Ureter (tissue), 1 donor: ENCODE data around the gene SUMF1. TPM values are rescaled to one million over a fixed set of nuclear protein-coding genes. Genes with fewer than 3 reads are reported as not detected.

Source experiments
- DNase-seq: peaks from one replicate; pipeline ENCODE4 v3.0.0-alpha.2; 2020; ENCODE audit warnings: low spot score
- total RNA-seq: library from RNA; stranded (reverse); gene quantifications from one replicate; pipeline ENCODE4 v1.2.4, GENCODE V29; 2023
- donor health status: DM: yes; HTN: yes; CAD: no.

Gene SUMF1
- total RNA-seq, 1 donor from 2014 or later = 42.6 TPM

GRCh38 chr3:4497843-4498324 lies 30.8 kb upstream of the SUMF1 start:
- no peak for DNase-seq

- DNase-seq = no peak
Measured at GRCh38 chr3:4497005-4497692, 30.1 kb upstream of the SUMF1 start.

DNA sequence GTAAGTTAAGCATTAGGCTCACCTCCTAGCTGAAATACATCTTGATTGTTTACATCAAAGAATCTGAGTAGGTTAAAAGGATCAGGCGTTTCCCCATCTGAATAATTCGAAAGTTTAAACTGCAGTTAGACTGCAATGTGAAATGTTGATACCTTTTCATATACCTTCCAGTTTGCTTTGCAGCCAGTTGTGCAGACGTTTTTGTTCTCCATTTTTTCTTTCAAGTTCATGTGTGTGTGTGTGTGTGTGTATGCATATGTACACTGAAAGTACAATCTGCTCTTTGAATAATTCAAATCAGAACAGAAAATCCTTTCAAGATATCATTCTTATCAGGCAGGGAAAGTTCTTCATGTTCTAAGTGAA lies 29.0 kb upstream of the SUMF1 start:
- no peak for DNase-seq

GRCh38 chr3:4495294-4496086 lies 28.4 kb upstream of the SUMF1 start:
- DNase-seq = no peak

- DNase-seq = no peak
Measured at GRCh38 chr3:4494895-4495264, 27.8 kb upstream of the SUMF1 start.

DNA sequence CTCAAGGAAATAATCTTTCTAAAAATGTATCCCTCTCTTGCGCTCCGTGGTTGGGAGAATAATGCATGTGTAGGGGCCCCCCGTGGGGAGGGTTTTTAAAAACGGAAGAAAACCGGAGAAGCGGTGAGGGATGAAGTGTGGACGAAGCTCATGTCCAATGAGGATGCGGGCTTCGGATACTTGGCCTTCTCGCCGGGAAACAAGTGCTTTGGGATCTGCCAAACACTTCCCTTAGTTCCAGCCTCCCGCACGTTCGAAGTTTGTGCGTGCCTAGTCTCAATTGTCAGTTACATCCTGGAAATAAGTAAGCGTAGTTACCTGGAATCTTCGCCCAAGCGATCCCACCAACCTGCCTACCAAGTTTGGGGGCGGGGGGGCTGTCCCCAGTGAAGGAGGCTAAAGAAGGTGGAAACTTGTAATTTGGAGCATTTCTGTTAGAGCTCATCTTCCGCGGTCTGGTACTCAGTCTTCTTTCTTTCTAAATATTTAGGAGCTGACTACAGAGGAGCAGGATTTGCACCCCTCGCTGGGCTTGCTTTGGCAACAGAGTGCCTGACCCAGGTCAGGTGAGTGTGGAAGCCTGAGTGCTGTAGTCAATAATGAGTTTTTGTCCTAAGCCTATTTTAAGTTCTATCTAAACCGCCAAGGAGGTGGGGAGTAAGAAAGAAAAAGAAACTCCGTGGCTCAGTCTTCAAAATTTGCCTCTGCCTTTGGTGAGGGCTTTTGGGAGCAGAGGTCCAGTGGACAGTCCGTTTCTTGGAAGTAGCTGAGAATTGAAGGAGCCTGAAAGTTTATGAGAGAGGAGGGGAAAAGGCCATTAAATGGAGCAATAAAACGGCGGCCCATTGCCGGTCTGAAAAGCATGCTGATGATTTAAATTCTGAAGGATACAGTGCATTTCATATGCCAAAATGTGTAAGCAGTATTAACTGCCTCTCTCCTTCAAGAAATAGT lies 27.1 kb upstream of the SUMF1 start:
- DNase-seq = peak; percentile 46

- peak; percentile 99 for DNase-seq
Measured at GRCh38 chr3:4493014-4493940, 26.2 kb upstream of the SUMF1 start, which contains the start of gene ITPR1. Gene ITPR1 (plus strand): TSS chr3:4493348. CDS start chr3:4516492, 23,144 bp downstream.

GRCh38 chr3:4492208-4493013 lies 25.3 kb upstream of the SUMF1 start:
- peak; percentile 56 for DNase-seq

GRCh38 chr3:4491855-4492207 lies 24.8 kb upstream of the SUMF1 start:
- no peak for DNase-seq

DNA sequence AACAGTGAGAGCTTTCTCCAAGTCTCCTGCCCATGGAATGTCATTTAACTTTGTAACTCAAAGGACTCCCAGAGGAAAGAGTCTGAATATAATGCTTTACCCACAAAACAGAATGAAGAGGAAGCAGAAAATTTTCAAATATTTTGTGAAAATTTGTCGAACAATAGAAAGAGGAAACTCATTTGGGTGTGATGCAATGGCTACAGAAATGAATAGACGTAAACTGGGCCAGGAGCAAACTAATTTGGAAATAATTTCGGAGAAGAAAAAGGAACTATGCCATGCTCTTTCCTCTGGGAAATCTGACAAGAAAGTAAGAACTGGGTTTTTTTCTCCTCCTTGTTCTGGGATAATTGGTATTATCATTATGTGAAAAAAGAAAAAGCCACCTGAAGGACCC lies 11.2 kb upstream of the SUMF1 start:
- no peak for DNase-seq

DNA sequence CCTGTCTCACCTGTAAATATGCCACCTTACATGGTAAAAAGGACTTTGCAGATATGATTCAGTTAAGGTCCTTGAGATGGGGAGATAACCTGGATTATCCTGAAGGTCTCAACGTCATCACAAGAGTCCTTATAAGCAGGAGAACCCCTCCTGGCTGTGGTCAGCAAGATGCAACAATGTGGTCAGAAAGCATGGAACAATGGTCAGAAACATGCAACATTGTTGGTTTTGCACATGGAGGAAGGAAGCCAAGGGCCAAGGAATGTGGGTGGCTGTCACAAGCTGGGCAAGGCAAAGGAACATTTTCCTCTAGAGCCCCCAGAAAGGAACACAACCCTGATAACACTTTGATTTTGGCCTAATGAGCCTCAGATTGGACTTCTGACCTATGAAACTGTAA lies 9.4 kb upstream of the SUMF1 start:
- DNase-seq = no peak

- DNase-seq = no peak
Measured at GRCh38 chr3:4475804-4476203, 8.7 kb upstream of the SUMF1 start.

GRCh38 chr3:4474683-4475490 lies 7.8 kb upstream of the SUMF1 start:
- no peak for DNase-seq

DNA sequence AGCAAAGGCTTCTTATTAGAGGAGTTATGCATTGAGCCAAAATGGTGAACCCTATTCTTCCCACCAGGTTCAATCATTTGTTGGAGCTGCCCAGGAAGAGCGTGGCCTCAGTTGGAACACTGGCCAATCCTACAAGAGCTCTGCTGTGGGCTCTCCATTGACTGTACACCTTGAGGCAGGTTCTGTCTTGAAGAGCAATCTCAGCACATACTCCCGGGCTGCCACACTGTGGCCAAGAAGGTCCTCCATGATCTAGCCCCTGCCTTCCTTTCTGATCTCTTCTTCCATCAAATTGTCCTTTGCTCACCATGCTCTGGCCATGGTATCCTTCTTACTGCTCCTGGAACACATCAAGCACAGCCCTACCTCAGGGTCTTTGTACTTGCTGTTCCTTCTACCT lies 5.7 kb upstream of the SUMF1 start:
- no peak for DNase-seq

- DNase-seq = no peak
Measured at GRCh38 chr3:4472312-4472711, 5.2 kb upstream of the SUMF1 start.

DNA sequence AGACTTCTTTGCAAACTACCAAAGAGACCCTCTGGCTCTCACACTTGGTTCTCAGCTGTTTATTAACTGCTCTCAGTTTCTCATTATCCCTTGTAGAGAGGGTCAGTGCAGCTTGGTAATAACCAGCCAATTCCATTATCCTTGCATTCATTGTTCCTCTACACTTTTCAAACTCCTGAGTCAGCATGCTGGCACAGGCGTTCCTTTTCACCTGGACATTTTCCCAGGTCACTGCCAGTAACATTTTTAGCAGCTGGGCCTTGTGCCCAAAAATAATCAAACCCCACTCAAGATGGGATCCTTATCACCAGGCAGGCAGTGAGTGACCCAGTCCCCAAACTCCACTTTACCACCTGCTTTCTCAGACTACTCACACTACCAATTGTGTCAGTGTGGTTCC lies 4.8 kb upstream of the SUMF1 start:
- DNase-seq = no peak

DNA sequence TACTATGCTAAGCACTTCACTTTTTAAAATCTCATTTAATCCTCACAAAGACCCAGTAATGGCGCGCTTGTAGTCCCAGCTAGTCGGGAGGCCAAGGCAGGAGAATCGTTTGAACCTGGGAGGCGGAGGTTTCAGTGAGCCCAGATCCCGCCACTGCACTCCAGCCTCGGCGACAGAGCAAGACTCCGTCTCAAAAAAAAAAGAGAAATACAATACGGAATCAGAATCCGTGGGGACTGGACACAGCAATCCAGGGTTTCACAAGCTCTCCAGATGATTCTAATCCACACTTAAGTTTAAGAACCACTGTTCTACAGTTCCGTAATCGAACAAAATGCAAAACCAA lies 426 bp upstream of the SUMF1 start:
- DNase-seq = no peak

- no peak for DNase-seq
Measured at GRCh38 chr3:4464576-4464975, 2.5 kb downstream of the SUMF1 start.

GRCh38 chr3:4462369-4463040 lies 4.6 kb downstream of the SUMF1 start:
- DNase-seq = no peak
